GM12873 (cell line): ENCODE measurements around the gene SIRT3.

ENCODE experiments used
- TF ChIP-seq, protein P1 (sequence below): IDR thresholded peaks from 2 replicates; pipeline ENCODE4 v1.5.1; 2012; ENCODE audit warnings: low read depth, mild to moderate bottlenecking, moderate library complexity, low read length, control low read depth; ENCODE audit not compliant: insufficient read depth; ENCODE audit errors: missing control alignments

The SIRT3 gene

DNA sequence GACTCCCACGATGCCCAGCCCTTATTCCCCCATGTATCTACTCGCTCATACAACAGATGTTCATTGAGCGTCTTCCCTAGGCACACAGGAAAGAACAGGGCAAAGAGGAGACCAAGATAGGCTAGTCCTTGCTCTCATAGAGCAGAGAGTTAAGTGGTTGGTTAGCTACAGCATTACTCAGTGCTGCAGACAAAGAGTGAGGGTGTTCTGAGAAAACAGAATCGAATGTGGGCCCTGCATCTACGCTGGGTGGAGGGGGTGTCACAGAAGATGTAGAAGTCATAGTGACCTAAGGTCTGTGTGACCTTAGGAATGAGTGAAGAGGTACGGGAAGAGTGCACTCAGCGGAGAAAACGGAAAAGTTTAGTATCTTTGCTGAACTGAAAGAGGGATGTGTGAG, 12.9 kb upstream of the SIRT3 start:
- TF ChIP-seq, protein P1, sequence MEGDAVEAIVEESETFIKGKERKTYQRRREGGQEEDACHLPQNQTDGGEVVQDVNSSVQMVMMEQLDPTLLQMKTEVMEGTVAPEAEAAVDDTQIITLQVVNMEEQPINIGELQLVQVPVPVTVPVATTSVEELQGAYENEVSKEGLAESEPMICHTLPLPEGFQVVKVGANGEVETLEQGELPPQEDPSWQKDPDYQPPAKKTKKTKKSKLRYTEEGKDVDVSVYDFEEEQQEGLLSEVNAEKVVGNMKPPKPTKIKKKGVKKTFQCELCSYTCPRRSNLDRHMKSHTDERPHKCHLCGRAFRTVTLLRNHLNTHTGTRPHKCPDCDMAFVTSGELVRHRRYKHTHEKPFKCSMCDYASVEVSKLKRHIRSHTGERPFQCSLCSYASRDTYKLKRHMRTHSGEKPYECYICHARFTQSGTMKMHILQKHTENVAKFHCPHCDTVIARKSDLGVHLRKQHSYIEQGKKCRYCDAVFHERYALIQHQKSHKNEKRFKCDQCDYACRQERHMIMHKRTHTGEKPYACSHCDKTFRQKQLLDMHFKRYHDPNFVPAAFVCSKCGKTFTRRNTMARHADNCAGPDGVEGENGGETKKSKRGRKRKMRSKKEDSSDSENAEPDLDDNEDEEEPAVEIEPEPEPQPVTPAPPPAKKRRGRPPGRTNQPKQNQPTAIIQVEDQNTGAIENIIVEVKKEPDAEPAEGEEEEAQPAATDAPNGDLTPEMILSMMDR = no peak

DNA sequence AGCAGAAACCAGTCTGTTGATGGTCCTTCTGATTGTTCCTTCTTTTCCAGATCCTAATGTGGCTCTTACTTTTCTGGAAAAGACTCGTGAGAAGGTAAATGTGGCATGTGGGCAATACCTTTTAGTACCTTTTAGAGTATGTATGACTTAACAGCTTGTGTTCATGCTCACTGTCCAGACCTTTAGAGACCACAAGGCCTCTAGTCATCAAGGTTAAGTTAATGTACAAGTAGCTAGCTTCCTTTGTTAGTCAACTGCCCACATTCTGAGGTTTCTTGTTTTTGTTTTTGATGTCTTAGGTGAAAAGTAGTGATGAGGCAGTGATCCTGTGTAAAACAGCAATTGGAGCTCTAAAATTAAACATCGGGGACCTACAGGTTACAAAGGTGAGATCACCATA, 8.2 kb upstream of the SIRT3 start:
- TF ChIP-seq, protein P1 = no peak

DNA sequence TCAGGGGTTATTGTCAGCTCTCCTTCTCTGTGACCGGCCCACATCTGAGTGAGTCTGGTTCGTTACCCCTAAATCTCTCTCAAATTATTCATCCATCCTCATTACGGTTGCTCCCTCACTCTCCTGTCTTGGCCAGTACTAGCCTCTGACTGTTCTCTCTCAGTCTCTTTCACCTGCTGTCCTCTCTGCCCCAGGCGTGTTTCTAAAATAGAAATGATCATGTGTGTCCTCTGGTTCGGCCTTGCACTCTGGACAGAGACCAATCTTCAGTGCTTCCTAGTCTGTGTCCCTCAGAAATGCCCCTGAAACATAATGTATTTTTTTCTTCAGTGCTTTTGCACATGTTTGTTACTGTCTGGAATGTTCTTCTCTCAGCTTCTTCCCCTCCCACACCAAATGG, 5.5 kb upstream of the SIRT3 start:
- TF ChIP-seq, protein P1 = no peak

DNA sequence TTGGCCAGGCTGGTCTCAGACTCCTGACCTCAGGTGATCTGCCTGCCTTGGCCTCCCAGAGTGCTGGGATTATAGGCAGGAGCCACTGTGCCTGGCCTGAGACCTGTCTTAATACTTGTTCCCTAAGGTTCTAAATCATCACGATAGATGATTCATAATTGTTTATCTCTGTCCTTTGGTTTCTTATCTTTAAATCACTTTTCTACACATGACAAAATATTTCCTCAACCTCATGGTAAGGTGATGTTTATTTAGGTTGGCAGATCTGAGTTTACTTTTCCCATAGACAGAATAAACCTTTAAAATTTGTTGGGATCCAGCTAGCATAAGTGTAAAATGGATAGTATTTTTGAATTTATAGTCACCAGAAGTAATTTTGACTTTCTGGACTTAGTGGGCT, 4.2 kb upstream of the SIRT3 start:
- TF ChIP-seq, protein P1 = no peak

DNA sequence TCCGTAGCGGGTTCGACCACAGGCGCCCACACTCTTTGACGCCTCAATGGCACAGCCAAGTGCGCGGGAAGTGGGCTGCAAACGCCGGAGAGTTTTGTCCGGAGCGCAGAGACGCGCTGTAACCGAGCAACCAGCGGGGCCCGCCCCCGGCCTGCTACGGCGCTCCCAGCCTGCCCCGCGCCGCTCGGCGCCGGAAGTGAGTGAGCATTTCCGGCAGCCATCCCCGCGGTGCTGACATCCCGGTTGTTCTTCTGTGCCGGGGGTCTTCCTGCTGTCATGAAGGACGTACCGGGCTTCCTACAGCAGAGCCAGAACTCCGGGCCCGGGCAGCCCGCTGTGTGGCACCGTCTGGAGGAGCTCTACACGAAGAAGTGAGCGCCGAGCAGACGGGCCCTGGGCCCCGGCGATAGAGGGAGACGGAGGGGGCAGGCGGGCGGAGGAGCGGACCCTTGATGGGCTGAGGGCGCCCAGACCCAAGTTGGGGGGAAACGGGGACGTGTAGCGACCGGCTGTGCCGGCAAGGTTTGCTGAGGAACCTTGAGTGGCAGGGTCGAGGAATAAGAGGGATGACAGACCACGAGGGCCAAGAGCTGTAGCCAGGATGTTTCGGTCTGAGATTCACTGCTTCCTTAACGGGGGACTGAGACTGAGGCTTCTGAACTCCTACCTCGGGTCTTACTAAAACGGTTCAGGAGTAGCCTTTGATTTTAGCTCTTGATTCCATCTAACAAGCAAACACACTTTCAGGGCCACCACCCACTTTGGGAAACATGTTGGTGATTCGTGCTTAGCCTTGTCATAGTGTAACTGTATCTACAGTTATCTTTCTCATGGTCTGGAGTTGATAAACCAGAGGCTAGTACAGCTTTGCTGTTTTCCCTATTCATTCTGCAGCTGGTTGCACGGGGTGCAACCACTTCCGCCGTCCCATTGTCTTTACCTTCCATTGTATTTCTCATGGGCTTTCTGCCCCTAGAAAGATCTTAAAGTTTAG, 929 bp upstream of the SIRT3 start, which contains the start of gene PSMD13:
Gene PSMD13 (plus strand): TSS at position 203 of the 994 bp plus-strand sequence. CDS start 74 bp downstream, at position 277.
- TF ChIP-seq, protein P1 = no peak

DNA sequence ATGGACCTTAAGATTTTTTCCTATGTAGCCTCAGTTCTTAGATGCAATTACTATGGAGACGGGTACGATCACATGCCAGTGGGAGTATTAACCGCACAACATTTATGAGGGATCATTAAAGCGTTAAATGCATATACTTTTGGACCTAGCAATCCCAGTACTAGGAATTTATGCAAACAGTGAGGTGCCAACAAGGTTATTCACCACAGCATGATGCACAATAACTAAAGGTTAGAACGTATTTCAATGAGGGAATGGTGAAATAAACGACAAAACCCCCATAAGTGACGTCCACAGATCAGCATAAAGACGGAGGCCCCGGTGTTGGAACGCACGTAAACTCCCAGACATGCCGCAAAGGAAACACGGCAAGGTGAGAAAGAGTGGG, 539 bp downstream of the SIRT3 start:
- TF ChIP-seq, protein P1 = no peak

DNA sequence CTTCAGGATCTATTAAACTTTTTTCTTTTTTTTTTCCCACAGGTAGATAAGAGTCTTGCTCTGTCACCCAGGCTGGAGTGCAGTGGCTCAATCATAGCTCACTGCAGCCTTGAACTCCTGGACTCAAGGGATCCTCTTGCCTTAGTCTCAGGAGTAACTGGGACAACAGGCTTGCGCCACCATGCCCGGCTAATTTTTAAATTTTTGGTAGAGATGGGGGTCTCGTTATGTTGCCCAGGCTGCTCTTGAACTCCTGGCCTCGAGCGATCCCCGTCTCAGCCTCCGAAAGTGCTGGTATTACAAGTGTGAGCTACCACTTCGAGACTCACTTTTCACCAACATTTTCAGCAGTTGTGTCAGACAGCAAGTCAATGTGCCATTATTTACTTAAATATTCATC, 962 bp downstream of the SIRT3 start:
- TF ChIP-seq, protein P1 = no peak
